Panc1 (cell line): ENCODE data around the gene NINJ2. TPM values are rescaled to one million over a fixed set of nuclear protein-coding genes. Genes with fewer than 3 reads are reported as not detected.

Experiments used
- ATAC-seq: fragments of 200-7000 bp; cut with Tn5 transposase; 2 replicates; pipeline ENCODE4 v1.9.1; 2020; ENCODE audit warnings: mild to moderate bottlenecking, moderate library complexity
- BruUV-seq: library from RNA; stranded (reverse); fragments of 400-500 nt; replicated peaks from 2 replicates; lab custom pipeline; 2021; lab: Mats Ljungman, UMichigan
- CTCF ChIA-PET: fragments of 300-600 bp; sonication (Branson Sonifier 250); formaldehyde crosslinking; loops from one replicate; lab custom pipeline; 2022; ENCODE audit warnings: antibody characterized with exemption; lab: Charles Lee
- POLR2A ChIA-PET: fragments of 300-600 bp; sonication (Branson Sonifier 250); formaldehyde crosslinking; loops from one replicate; lab custom pipeline; 2022; ENCODE audit warnings: antibody characterized with exemption; lab: Charles Lee
- DNase-seq: peaks from one replicate; pipeline ENCODE4 v3.0.0-alpha.2; 2010; ENCODE audit warnings: low read depth, low spot score
- H3K27ac ChIP-seq: 2 replicates; pipeline ENCODE4 v1.5.1; 2011; ENCODE audit warnings: mild to moderate bottlenecking, low read length, inconsistent platforms
- H3K27me3 ChIP-seq: fragments of 200-500 bp; sonication (Bioruptor generic); 2 replicates; pipeline ENCODE4 v1.6.0; 2014; ENCODE audit warnings: low read length, inconsistent platforms; ENCODE audit not compliant: control insufficient read depth, insufficient read depth
- H3K36me3 ChIP-seq: fragments of 200-500 bp; sonication (Bioruptor generic); 2 replicates; pipeline ENCODE4 v1.5.1; 2014; ENCODE audit warnings: inconsistent platforms, mild to moderate bottlenecking, low read length, moderate library complexity; ENCODE audit not compliant: control insufficient read depth, insufficient read depth
- H3K4me1 ChIP-seq: 2 replicates; pipeline ENCODE4 v1.5.1; 2011; ENCODE audit warnings: inconsistent platforms, mild to moderate bottlenecking, low read length, moderate library complexity; ENCODE audit not compliant: control insufficient read depth, insufficient read depth
- H3K4me3 ChIP-seq, 2 experiments: 2 replicates each; pipeline ENCODE4 v1.5.1; 2011 to 2012; ENCODE audit warnings: low read depth in 2 of 2, low read length in 2 of 2, mild to moderate bottlenecking in 2 of 2, inconsistent platforms in 1 of 2, moderate library complexity in 1 of 2
- H3K9me3 ChIP-seq: fragments of 200-500 bp; sonication (Bioruptor generic); 2 replicates; pipeline ENCODE4 v1.5.1; 2014; ENCODE audit warnings: low read depth, mild to moderate bottlenecking, inconsistent platforms, low read length, moderate library complexity; ENCODE audit not compliant: control insufficient read depth, insufficient read depth
- CTCF ChIP-seq: fragments of 450-650 bp; IDR thresholded peaks from 2 replicates; pipeline ENCODE4 v1.5.1; 2017; ENCODE audit warnings: mild to moderate bottlenecking
- POLR2AphosphoS5 ChIP-seq: IDR thresholded peaks from 2 replicates; pipeline ENCODE4 v1.6.1; 2012; ENCODE audit warnings: mild to moderate bottlenecking, low read depth, low read length, moderate library complexity
- REST ChIP-seq, 2 experiments: IDR thresholded peaks; 2 replicates each; pipeline ENCODE4 v1.6.1; 2011 to 2012; ENCODE audit warnings: low read depth in 2 of 2, control low read depth in 1 of 2, low read length in 1 of 2, mild to moderate bottlenecking in 1 of 2, moderate library complexity in 1 of 2; ENCODE audit not compliant: insufficient read depth in 1 of 2
- SIN3A ChIP-seq: IDR thresholded peaks from 2 replicates; pipeline ENCODE4 v1.6.1; 2012; ENCODE audit warnings: low read depth, mild to moderate bottlenecking, low read length, moderate library complexity, borderline replicate concordance; ENCODE audit not compliant: insufficient read depth
- TCF7L2 ChIP-seq: IDR thresholded peaks from 2 replicates; pipeline ENCODE4 v1.6.1; 2011; ENCODE audit warnings: mild to moderate bottlenecking, low read depth, low read length, inconsistent platforms
- in situ Hi-C: cut with HindIII; loops from 2 replicates; pipeline ENCODE4 v1.10.0; 2016; ENCODE audit warnings: low sequenced_read_pairs, low pct_unique_long_range_greater_than_20kb
- intact Hi-C: fragments of 100-400 bp; cut with micrococcal nuclease; formaldehyde crosslinking; loops from one replicate; pipeline ENCODE4 v1.10.0; 2022; ENCODE audit not compliant: unreplicated experiment
- total RNA-seq: library from RNA; stranded (reverse); gene quantifications from one replicate; pipeline ENCODE4 v1.2.1, GENCODE V29; 2021; ENCODE audit not compliant: unreplicated experiment

NINJ2 gene
- total RNA-seq, 1 experiment from 2014 or later = 1.9 TPM

- DNase-seq (no peak), ATAC-seq (no peak)
- H3K27me3 ChIP-seq = no peaks in the 10 kb centered on the region
- in situ Hi-C loops = no loop called here
- no peak overlapping the region for H3K4me3 ChIP-seq
- H3K36me3 ChIP-seq = no peaks in the 10 kb centered on the region
- no TSS peak for BruUV-seq
- TF ChIP-seq POLR2AphosphoS5 = no peak
- ChIA-PET POLR2A (no interaction called here), CTCF (no interaction called here)
- intact Hi-C loops = no loop called here
- H3K9me3 ChIP-seq = no peaks in the 10 kb centered on the region
- peaks cover 34% of the 10 kb centered on the region for H3K4me1 ChIP-seq
- H3K27ac ChIP-seq = peak overlapping the region; percentile 72
These were observed 35.1 kb downstream of the NINJ2 start for GRCh38 chr12:627863-628741.

- ChIA-PET POLR2A (no interaction called here), CTCF (no interaction called here)
- Histone ChIP-seq H3K27ac (peak overlapping the region; percentile 72; the same call in 1 of the 2 replicates), H3K4me3 (no peak overlapping the region), H3K4me1 (peaks cover 37% of the 10 kb centered on the region), H3K27me3 (no peaks in the 10 kb centered on the region), H3K9me3 (no peaks in the 10 kb centered on the region), H3K36me3 (no peaks in the 10 kb centered on the region)
- TF ChIP-seq POLR2AphosphoS5 (no peak), REST (IDR thresholded peaks at IDR 0.05; ENCODE audit: insufficient read depth in 1 of 2, low read depth in 2 of 2, low read length in 1 of 2) (no peak), TCF7L2 (no peak), SIN3A (no peak), CTCF (no peak)
- in situ Hi-C loops (no loop called here), intact Hi-C loops (no loop called here)
- DNase-seq = no peak
- ATAC-seq = no peak
- no TSS peak for BruUV-seq
These were observed 36.0 kb downstream of the NINJ2 start for GRCh38 chr12:627285-627684.

GRCh38 chr12:625998-626397, 37.2 kb downstream of the NINJ2 start:
- DNase-seq = no peak
- ChIA-PET CTCF (no interaction called here), POLR2A (no interaction called here)
- in situ Hi-C loops (no loop called here), intact Hi-C loops (no loop called here)
- H3K27ac ChIP-seq = peak overlapping the region; percentile 65; the same call in 1 of the 2 replicates
- H3K4me3 ChIP-seq = no peak overlapping the region
- no peaks in the 10 kb centered on the region for H3K36me3 ChIP-seq
- ATAC-seq = no peak
- H3K4me1 ChIP-seq = peaks cover 29% of the 10 kb centered on the region
- no TSS peak for BruUV-seq
- no peaks in the 10 kb centered on the region for H3K9me3 ChIP-seq
- TF ChIP-seq REST (IDR thresholded peaks at IDR 0.05; ENCODE audit: insufficient read depth in 1 of 2, low read depth in 2 of 2, low read length in 1 of 2) = no peak
- no peaks in the 10 kb centered on the region for H3K27me3 ChIP-seq
